K562 (cell line): ENCODE data around the gene TLR3. TPM values are rescaled to one million over a fixed set of nuclear protein-coding genes. Genes with fewer than 3 reads are reported as not detected.

ENCODE experiments used
- ATAC-seq: fragments of 200-7000 bp; cut with Tn5 transposase; 3 replicates; pipeline ENCODE4 v1.9.1; 2020; ENCODE audit warnings: moderate library complexity
- BruUV-seq: library from RNA; stranded (reverse); fragments of 400-500 nt; replicated peaks from 2 replicates; lab custom pipeline; 2021; lab: Mats Ljungman, UMichigan
- CTCF ChIA-PET: fragments of 300-600 bp; formaldehyde crosslinking; extraction: SDS; loops from one replicate; lab custom pipeline; 2021; ENCODE audit warnings: low intra/inter-chr PET ratio; lab: Yijun Ruan, JAX
- POLR2A ChIA-PET: fragments of 300-600, 350-650 bp; sonication (Branson Sonifier 250); formaldehyde crosslinking; extraction: SDS; loops from one replicate; lab custom pipeline; 2021; ENCODE audit warnings: antibody characterized with exemption, inconsistent platforms; lab: Yijun Ruan, JAX
- DNase-seq, 4 experiments: peaks; one replicate each; pipeline versions ENCODE4 v3.0.0 to v3.0.0-alpha.2; 2011 to 2018; ENCODE audit warnings: low spot score in 3 of 4, mixed read lengths in 3 of 4; ENCODE audit errors: extremely low read depth in 1 of 4
- FAIRE-seq: peaks from 2 replicates; lab custom pipeline; 2011; peaks lifted over from hg19 to GRCh38; lab: Jason Lieb, UNC
- H2AFZ ChIP-seq: 2 replicates; pipeline ENCODE4 v1.6.0; 2011; ENCODE audit warnings: low read depth, low read length, control low read depth, inconsistent platforms
- H3K27ac ChIP-seq: fragments of 200-600 bp; 3 replicates; pipeline ENCODE4 v1.8.0; 2011; ENCODE audit warnings: low read depth, mild to moderate bottlenecking, control low read depth, inconsistent platforms, low read length, moderate library complexity, mixed read lengths; ENCODE audit errors: extremely low read depth
- H3K27me3 ChIP-seq, 2 experiments: fragments of 300-600 bp in 1 of 2; 2 replicates in 1 of 2; 3 replicates in 1 of 2; pipeline versions ENCODE4 v1.6.0 to v1.8.0; 2011; ENCODE audit warnings: inconsistent platforms in 2 of 2, low read length in 2 of 2, mild to moderate bottlenecking in 1 of 2, mixed read lengths in 1 of 2, moderate library complexity in 1 of 2; ENCODE audit not compliant: control insufficient read depth in 2 of 2, insufficient read depth in 2 of 2
- H3K36me3 ChIP-seq: fragments of 300-600 bp; 3 replicates; pipeline ENCODE4 v1.8.0; 2011; ENCODE audit warnings: mild to moderate bottlenecking, low read length, inconsistent platforms; ENCODE audit not compliant: control insufficient read depth, insufficient read depth
- H3K4me1 ChIP-seq, 2 experiments: fragments of 200-600 bp in 1 of 2; replicated peaks in 1 of 2; 2 replicates in 1 of 2; 3 replicates in 1 of 2; pipeline versions ENCODE4 v1.5.1 to v1.8.0; 2011; ENCODE audit warnings: inconsistent platforms in 2 of 2, low read length in 2 of 2, mild to moderate bottlenecking in 1 of 2, mixed read lengths in 1 of 2, moderate library complexity in 1 of 2; ENCODE audit not compliant: control insufficient read depth in 2 of 2, insufficient read depth in 2 of 2
- H3K4me2 ChIP-seq: 2 replicates; pipeline ENCODE4 v1.6.1; 2011; ENCODE audit warnings: low read length, control low read depth, inconsistent platforms, mixed read lengths; ENCODE audit not compliant: insufficient read depth
- H3K4me3 ChIP-seq: fragments of 200-600 bp; sonication (generic), shearing (Covaris generic); 2 replicates; pipeline ENCODE4 v1.5.1; 2016; ENCODE audit warnings: control low read depth, inconsistent platforms
- H3K79me2 ChIP-seq: fragments of 200-600 bp; 3 replicates; pipeline ENCODE4 v1.8.0; 2011; ENCODE audit warnings: low read length, inconsistent platforms; ENCODE audit not compliant: control insufficient read depth, insufficient read depth
- H3K9ac ChIP-seq, 2 experiments: 2 replicates each; pipeline versions ENCODE4 v1.6.0 to v1.6.1; 2011; ENCODE audit warnings: low read depth in 2 of 2, low read length in 2 of 2, control low read depth in 1 of 2, inconsistent platforms in 1 of 2, mild to moderate bottlenecking in 1 of 2, mixed read lengths in 1 of 2; ENCODE audit not compliant: insufficient read depth in 1 of 2
- H3K9me1 ChIP-seq: one replicate; pipeline ENCODE4 v1.6.0; 2011; ENCODE audit warnings: inconsistent platforms, mild to moderate bottlenecking, low read length, moderate library complexity; ENCODE audit not compliant: control insufficient read depth, insufficient read depth
- H3K9me3 ChIP-seq: replicated peaks from 2 replicates; pipeline ENCODE4 v1.5.1; 2011; ENCODE audit warnings: low read depth, low read length, inconsistent platforms; ENCODE audit not compliant: control insufficient read depth, insufficient read depth
- H4K20me1 ChIP-seq: replicated peaks from 2 replicates; pipeline ENCODE4 v1.6.1; 2011; ENCODE audit warnings: low read length, inconsistent platforms, mixed read lengths; ENCODE audit not compliant: control insufficient read depth, insufficient read depth
- CEBPB ChIP-seq: fragments of 450-650 bp; IDR thresholded peaks from 2 replicates; pipeline ENCODE4 v1.6.1; 2016; ENCODE audit warnings: missing genetic modification characterization, missing compliant biosample characterization
- CREB5 ChIP-seq: fragments of 250-450 bp; sonication (Bioruptor Pico); IDR thresholded peaks from 2 replicates; pipeline ENCODE4 v1.5.0; 2020; ENCODE audit warnings: mild to moderate bottlenecking
- ETS1 ChIP-seq: conservative IDR thresholded peaks from 2 replicates; pipeline ENCODE4 v1.6.1; 2011; ENCODE audit warnings: low read depth, mild to moderate bottlenecking, low read length; ENCODE audit not compliant: control insufficient read depth
- ETV5 ChIP-seq: sonication (generic); formaldehyde crosslinking; IDR thresholded peaks from 2 replicates; pipeline ENCODE4 v1.4.0; 2020; ENCODE audit warnings: low read depth, mild to moderate bottlenecking, missing genetic modification reagents
- GTF2A2 ChIP-seq: IDR thresholded peaks from 2 replicates; pipeline ENCODE4 v1.6.1; 2016; ENCODE audit warnings: mild to moderate bottlenecking, missing genetic modification characterization, missing compliant biosample characterization
- KDM2B ChIP-seq: fragments of 250-450 bp; sonication (Bioruptor Pico); IDR thresholded peaks from 2 replicates; pipeline ENCODE4 v1.8.0; 2021; ENCODE audit warnings: mild to moderate bottlenecking, moderate library complexity
- MYBL2 ChIP-seq, 2 experiments: fragments of 450-650 bp in 1 of 2; sonication (generic) in 1 of 2; formaldehyde crosslinking in 1 of 2; IDR thresholded peaks; 2 replicates each; pipeline versions ENCODE4 v1.6.1 to v1.8.1; 2017 to 2022; ENCODE audit warnings: borderline replicate concordance in 1 of 2, inconsistent platforms in 1 of 2, low read depth in 1 of 2, mild to moderate bottlenecking in 1 of 2, missing genetic modification reagents in 1 of 2, moderate library complexity in 1 of 2
- NFXL1 ChIP-seq: fragments of 450-650 bp; formaldehyde crosslinking; IDR thresholded peaks from 2 replicates; pipeline ENCODE4 v1.4.0; 2021; ENCODE audit warnings: mild to moderate bottlenecking
- SIN3B ChIP-seq: fragments of 450-650 bp; IDR thresholded peaks from 2 replicates; pipeline ENCODE4 v1.6.1; 2017; ENCODE audit warnings: low read depth, mild to moderate bottlenecking, moderate library complexity
- ZNF197 ChIP-seq: fragments of 200-800 bp; sonication (Bioruptor generic); IDR thresholded peaks from 2 replicates; pipeline ENCODE4 v1.6.1; 2016; ENCODE audit warnings: low read depth, missing genetic modification characterization, missing compliant biosample characterization
- ZNF212 ChIP-seq: fragments of 450-650 bp; formaldehyde crosslinking; IDR thresholded peaks from 2 replicates; pipeline ENCODE4 v1.4.0; 2020; ENCODE audit warnings: mild to moderate bottlenecking
- ZNF311 ChIP-seq: fragments of 250-450 bp; sonication (Bioruptor Pico); IDR thresholded peaks from 2 replicates; pipeline ENCODE4 v1.4.0; 2020; ENCODE audit warnings: mild to moderate bottlenecking, moderate library complexity
- WGBS: fragments of 100-300 bp; shearing (Covaris generic); methylation state at CpG from one replicate; pipeline ENCODE4 v1.1.6; 2016; ENCODE audit warnings: low coverage, mixed read lengths; ENCODE audit not compliant: insufficient coverage; ENCODE audit errors: missing lambda C conversion rate; 5-methylcytosine and 5-hydroxymethylcytosine counted together
- in situ Hi-C: fragments of 300-500 bp; cut with MboI; formaldehyde crosslinking; loops from 4 replicates; pipeline ENCODE4 v1.15.0; 2018; ENCODE audit warnings: inconsistent platforms, mixed read lengths
- intact Hi-C: fragments of 100-400 bp; cut with micrococcal nuclease; formaldehyde crosslinking; loops from 2 replicates; pipeline ENCODE4 v1.14.2; 2022
- polyA plus RNA-seq, 8 experiments: library from polyadenylated mRNA; depleted of rRNA in 4 of 8; stranded (reverse) in 5 of 8; unstranded in 3 of 8; fragments of >200 nt; fragmentation: Nextera tagmentation in 2 of 8; fragmentation: Illumina TruSeq in 1 of 8; extraction: Ambion mirVana in 2 of 8; extraction: Trizol in 1 of 8; gene quantifications; 2 replicates each; pipeline versions ENCODE4 v1.2.1 to v1.2.3, GENCODE V29; 2011 to 2014; ENCODE audit warnings: inconsistent platforms in 1 of 8, missing spikeins in 1 of 8
- total RNA-seq, 7 experiments: library from RNA; depleted of rRNA in 6 of 7; stranded (reverse); fragments of >200 nt in 6 of 7; fragmentation: Illumina TruSeq in 2 of 7; extraction: Trizol in 2 of 7; gene quantifications; 2 replicates each; pipeline versions ENCODE4 v1.2.1 to v1.2.3, GENCODE V29; 2011 to 2021; ENCODE audit warnings: low replicate concordance in 1 of 7

TLR3 gene
- total and polyA plus RNA-seq, 9 of the 15 experiments (the other 6 are each of a cell fraction or from before 2014, with no cell fraction given) = 0.01 TPM; not detected in 8

- no peak for FAIRE-seq
- no TSS peak for BruUV-seq
- H3K9me1 ChIP-seq = no peaks in the 10 kb centered on the region
- intact Hi-C loops = loop anchor here (5.0 kb wide), 1 partner anchor 378 kb away; no protein-coding TSS in a partner anchor
- no peak for DNase-seq
- no peak overlapping the region for H3K9ac ChIP-seq
- H3K9me3 ChIP-seq = no peaks in the 10 kb centered on the region
- POLR2A ChIA-PET = interaction anchor here (0.5 kb wide), 1 partner anchor 48 kb away, joined by 4 read pairs; no protein-coding TSS in a partner anchor
- H3K4me3 ChIP-seq = no peak overlapping the region
- H3K36me3 ChIP-seq = no peaks in the 10 kb centered on the region
- no peak for TF ChIP-seq GTF2A2 (tag)
- TF ChIP-seq NFXL1 (CRISPR knock-in tag) = no peak
- TF ChIP-seq CEBPB (tag) = no peak
- no peak for TF ChIP-seq ZNF311 (CRISPR knock-in tag)
- TF ChIP-seq ETS1 = no peak
- no peak for TF ChIP-seq MYBL2 (IDR thresholded peaks at IDR 0.05; ENCODE audit: low read depth)
- no peak for TF ChIP-seq MYBL2 (CRISPR knock-in tag; IDR thresholded peaks at IDR 0.05; ENCODE audit: borderline replicate concordance)
- TF ChIP-seq ZNF197 (CRISPR knock-in tag) = no peak
- TF ChIP-seq ETV5 = no peak
- TF ChIP-seq ZNF212 = no peak
- TF ChIP-seq KDM2B = no peak
- no peak for TF ChIP-seq SIN3B
- no peak for TF ChIP-seq CREB5 (CRISPR knock-in tag)
- TF ChIP-seq, all 486 proteins: peak for 0
- Histone ChIP-seq H3K27me3 (peaks cover 14 to 36% of the 10 kb centered on the region in 2 experiments; a peak in 4 of 5 replicates), H3K4me1 (no peaks in the 10 kb centered on the region), H3K27ac (no peak overlapping the region), H3K79me2 (no peaks in the 10 kb centered on the region), H2AFZ (no peak overlapping the region), H4K20me1 (no peaks in the 10 kb centered on the region; the same call in 1 of the 2 replicates), H3K4me2 (no peak overlapping the region)
- 1% methylated on average over 15 of the region's 17 CpGs for WGBS
- in situ Hi-C loops = loop anchor here (10.0 kb wide), 1 partner anchor 365 kb away; no protein-coding TSS in a partner anchor
- CTCF ChIA-PET = no interaction called here
- 0 out of 3 replicates have a peak, but pooled peaks have one; percentile 27 for ATAC-seq
Measured at GRCh38 chr4:186020106-186020792, 48.7 kb upstream of the TLR3 start.
